Astrocyte (in vitro differentiated cells and primary cell): ENCODE measurements around the gene LARGE1. TPM values are rescaled to one million over a fixed set of nuclear protein-coding genes. Genes with fewer than 3 reads are reported as not detected.

Source experiments
- DNase-seq: peaks from one replicate; pipeline ENCODE4 v3.0.0-alpha.2; 2010; ENCODE audit warnings: low read depth
- FAIRE-seq: peaks from 2 replicates; lab custom pipeline; 2011; peaks lifted over from hg19 to GRCh38; lab: Jason Lieb, UNC
- H2AFZ ChIP-seq: 2 replicates; pipeline ENCODE4 v1.6.0; 2012; ENCODE audit warnings: low read depth, low read length, inconsistent platforms
- H3K27ac ChIP-seq: 2 replicates; pipeline ENCODE4 v1.5.1; 2011; ENCODE audit warnings: low read depth, low read length, inconsistent platforms
- H3K27me3 ChIP-seq: 2 replicates; pipeline ENCODE4 v1.6.0; 2011; ENCODE audit warnings: low read length, inconsistent platforms; ENCODE audit not compliant: insufficient read depth
- H3K36me3 ChIP-seq: 2 replicates; pipeline ENCODE4 v1.5.1; 2011; ENCODE audit warnings: low read length, inconsistent platforms; ENCODE audit not compliant: insufficient read depth
- H3K4me1 ChIP-seq: 2 replicates; pipeline ENCODE4 v1.5.1; 2011; ENCODE audit warnings: low read length, inconsistent platforms; ENCODE audit not compliant: insufficient read depth
- H3K4me2 ChIP-seq: 2 replicates; pipeline ENCODE4 v1.6.0; 2012; ENCODE audit warnings: low read length, inconsistent platforms
- H3K4me3 ChIP-seq: 2 replicates; pipeline ENCODE4 v1.5.1; 2011; ENCODE audit warnings: low read depth, mild to moderate bottlenecking, low read length, inconsistent platforms; ENCODE audit not compliant: insufficient read depth
- H3K79me2 ChIP-seq: 2 replicates; pipeline ENCODE4 v1.6.0; 2012; ENCODE audit warnings: mild to moderate bottlenecking, low read length, inconsistent platforms; ENCODE audit not compliant: insufficient read depth
- H3K9ac ChIP-seq: 2 replicates; pipeline ENCODE4 v1.6.0; 2012; ENCODE audit warnings: mild to moderate bottlenecking, low read length, inconsistent platforms
- H3K9me3 ChIP-seq: 2 replicates; pipeline ENCODE4 v1.5.1; 2012; ENCODE audit warnings: low read depth, mild to moderate bottlenecking, low read length, inconsistent platforms; ENCODE audit not compliant: insufficient read depth
- H4K20me1 ChIP-seq: 2 replicates; pipeline ENCODE4 v1.6.0; 2012; ENCODE audit warnings: low read length, inconsistent platforms; ENCODE audit not compliant: insufficient read depth
- H3K27ac Mint-ChIP-seq: one replicate; pipeline ENCODE4 v1.8.0; 2021; ENCODE audit warnings: mild to moderate bottlenecking, mixed read lengths; ENCODE audit not compliant: unreplicated experiment
- H3K27me3 Mint-ChIP-seq: one replicate; pipeline ENCODE4 v1.8.0; 2021; ENCODE audit warnings: low read depth, mixed read lengths; ENCODE audit not compliant: unreplicated experiment
- H3K36me3 Mint-ChIP-seq: one replicate; pipeline ENCODE4 v1.8.0; 2021; ENCODE audit warnings: low read depth, mixed read lengths; ENCODE audit not compliant: unreplicated experiment
- H3K4me1 Mint-ChIP-seq: one replicate; pipeline ENCODE4 v1.8.0; 2021; ENCODE audit warnings: low read depth, mixed read lengths; ENCODE audit not compliant: unreplicated experiment
- H3K4me3 Mint-ChIP-seq: one replicate; pipeline ENCODE4 v1.8.0; 2021; ENCODE audit warnings: mild to moderate bottlenecking, moderate library complexity, mixed read lengths; ENCODE audit not compliant: unreplicated experiment
- H3K9me3 Mint-ChIP-seq: one replicate; pipeline ENCODE4 v1.8.0; 2021; ENCODE audit warnings: mild to moderate bottlenecking, mixed read lengths; ENCODE audit not compliant: unreplicated experiment
- CTCF ChIP-seq: IDR thresholded peaks from 2 replicates; pipeline ENCODE4 v1.5.1; 2011; ENCODE audit warnings: low read depth, mild to moderate bottlenecking, inconsistent platforms, low read length, moderate library complexity; ENCODE audit not compliant: insufficient read depth
- EZH2 ChIP-seq: IDR thresholded peaks from 2 replicates; pipeline ENCODE4 v1.6.1; 2012; ENCODE audit warnings: mild to moderate bottlenecking, low read length, inconsistent platforms; ENCODE audit not compliant: insufficient read depth
- total RNA-seq: library from RNA; stranded (reverse); gene quantifications from 2 replicates; pipeline ENCODE4 v1.2.1, GENCODE V29; 2021

The LARGE1 gene
- total RNA-seq, 1 donor from 2014 or later = 92.6 TPM

GRCh38 chr22:33737662-33738061 is 182.6 kb downstream of the LARGE1 start:
- Histone ChIP-seq H4K20me1 (peaks cover 6% of the 10 kb centered on the region), H3K27ac (no peak overlapping the region), H3K36me3 (no peaks in the 10 kb centered on the region), H2AFZ (no peak overlapping the region), H3K9me3 (no peaks in the 10 kb centered on the region), H3K4me3 (no peak overlapping the region), H3K27me3 (no peaks in the 10 kb centered on the region), H3K4me2 (no peak overlapping the region), H3K9ac (no peak overlapping the region), H3K4me1 (no peaks in the 10 kb centered on the region), H3K79me2 (no peaks in the 10 kb centered on the region)
- no peak overlapping the region for H3K27ac Mint-ChIP-seq
- no peak for FAIRE-seq
- no peak for TF ChIP-seq CTCF
- no peak for TF ChIP-seq EZH2
- no peak for DNase-seq
- H3K4me3 Mint-ChIP-seq = no peak overlapping the region
- H3K27me3 Mint-ChIP-seq = no peaks in the 10 kb centered on the region
- no peaks in the 10 kb centered on the region for H3K9me3 Mint-ChIP-seq
- H3K4me1 Mint-ChIP-seq = no peaks in the 10 kb centered on the region
- H3K36me3 Mint-ChIP-seq = peaks cover 15% of the 10 kb centered on the region

- no peaks in the 10 kb centered on the region for H3K9me3 ChIP-seq
- H3K4me3 ChIP-seq = no peak overlapping the region
- Mint-ChIP-seq H3K9me3 (no peaks in the 10 kb centered on the region), H3K27me3 (no peaks in the 10 kb centered on the region), H3K27ac (no peak overlapping the region), H3K4me3 (no peak overlapping the region), H3K36me3 (peaks cover 13% of the 10 kb centered on the region), H3K4me1 (peaks cover 3% of the 10 kb centered on the region)
- no peak overlapping the region for H3K9ac ChIP-seq
- no peaks in the 10 kb centered on the region for H3K79me2 ChIP-seq
- DNase-seq = no peak
- no peaks in the 10 kb centered on the region for H3K27me3 ChIP-seq
- TF ChIP-seq EZH2 = no peak
- no peak for TF ChIP-seq CTCF
- no peak overlapping the region for H2AFZ ChIP-seq
- H4K20me1 ChIP-seq = peaks cover 6% of the 10 kb centered on the region
- H3K27ac ChIP-seq = no peak overlapping the region
- no peaks in the 10 kb centered on the region for H3K4me1 ChIP-seq
- no peak for FAIRE-seq
- H3K36me3 ChIP-seq = no peaks in the 10 kb centered on the region
- no peak overlapping the region for H3K4me2 ChIP-seq
Observed at GRCh38 chr22:33735978-33736377, 184.3 kb downstream of the LARGE1 start.

GRCh38 chr22:33728847-33729246 is 191.4 kb downstream of the LARGE1 start:
- no peaks in the 10 kb centered on the region for H3K79me2 ChIP-seq
- H3K27ac ChIP-seq = no peak overlapping the region
- H4K20me1 ChIP-seq = peaks cover 21% of the 10 kb centered on the region
- no peak for DNase-seq
- H3K9me3 Mint-ChIP-seq = no peaks in the 10 kb centered on the region
- no peak overlapping the region for H3K4me2 ChIP-seq
- H2AFZ ChIP-seq = no peak overlapping the region
- no peak overlapping the region for H3K4me3 ChIP-seq
- FAIRE-seq = no peak
- peaks cover 6% of the 10 kb centered on the region for H3K36me3 Mint-ChIP-seq
- no peak overlapping the region for H3K27ac Mint-ChIP-seq
- TF ChIP-seq EZH2 (no peak), CTCF (no peak)
- no peaks in the 10 kb centered on the region for H3K27me3 Mint-ChIP-seq
- peaks cover 2% of the 10 kb centered on the region for H3K4me1 ChIP-seq
- H3K9me3 ChIP-seq = no peaks in the 10 kb centered on the region
- no peaks in the 10 kb centered on the region for H3K36me3 ChIP-seq
- no peak overlapping the region for H3K9ac ChIP-seq
- H3K27me3 ChIP-seq = no peaks in the 10 kb centered on the region
- peaks cover 21% of the 10 kb centered on the region for H3K4me1 Mint-ChIP-seq
- no peak overlapping the region for H3K4me3 Mint-ChIP-seq
